ENCODE results near the gene SRSF3. TPM values are rescaled to one million over a fixed set of nuclear protein-coding genes. Genes with fewer than 3 reads are reported as not detected.
A peak's percentile ranks its signal among the peaks of the same experiment; 100 is the strongest.

Gene SRSF3
- total RNA-seq, 1 donor from 2014 or later = 216 TPM

DNA sequence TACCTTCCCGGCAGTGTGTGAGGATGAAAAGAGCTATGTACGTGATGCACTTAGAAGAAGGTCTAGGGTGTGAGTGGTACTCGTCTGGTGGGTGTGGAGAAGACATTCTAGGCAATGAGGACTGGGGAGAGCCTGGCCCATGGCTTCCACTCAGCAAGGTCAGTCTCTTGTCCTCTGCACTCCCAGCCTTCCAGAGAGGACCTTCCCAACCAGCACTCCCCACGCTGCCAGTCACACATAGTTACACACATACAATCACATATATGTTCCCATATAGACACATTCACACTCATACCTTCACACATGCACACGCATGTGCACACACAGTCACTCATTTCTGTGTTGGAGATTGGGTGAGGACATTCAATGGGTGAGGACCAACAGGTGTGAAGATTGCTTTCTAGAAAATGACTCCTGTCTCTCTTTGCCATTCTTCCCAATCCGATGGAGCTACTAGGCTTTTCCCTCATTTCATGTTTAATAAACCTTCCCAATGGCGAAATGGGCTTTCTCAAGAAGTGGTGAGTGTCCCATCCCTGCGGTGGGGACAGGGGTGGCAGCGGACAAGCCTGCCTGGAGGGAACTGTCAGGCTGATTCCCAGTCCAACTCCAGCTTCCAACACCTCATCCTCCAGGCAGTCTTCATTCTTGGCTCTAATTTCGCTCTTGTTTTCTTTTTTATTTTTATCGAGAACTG lies 30.4 kb downstream of the SRSF3 start:
- ATAC-seq = no peak

DNA sequence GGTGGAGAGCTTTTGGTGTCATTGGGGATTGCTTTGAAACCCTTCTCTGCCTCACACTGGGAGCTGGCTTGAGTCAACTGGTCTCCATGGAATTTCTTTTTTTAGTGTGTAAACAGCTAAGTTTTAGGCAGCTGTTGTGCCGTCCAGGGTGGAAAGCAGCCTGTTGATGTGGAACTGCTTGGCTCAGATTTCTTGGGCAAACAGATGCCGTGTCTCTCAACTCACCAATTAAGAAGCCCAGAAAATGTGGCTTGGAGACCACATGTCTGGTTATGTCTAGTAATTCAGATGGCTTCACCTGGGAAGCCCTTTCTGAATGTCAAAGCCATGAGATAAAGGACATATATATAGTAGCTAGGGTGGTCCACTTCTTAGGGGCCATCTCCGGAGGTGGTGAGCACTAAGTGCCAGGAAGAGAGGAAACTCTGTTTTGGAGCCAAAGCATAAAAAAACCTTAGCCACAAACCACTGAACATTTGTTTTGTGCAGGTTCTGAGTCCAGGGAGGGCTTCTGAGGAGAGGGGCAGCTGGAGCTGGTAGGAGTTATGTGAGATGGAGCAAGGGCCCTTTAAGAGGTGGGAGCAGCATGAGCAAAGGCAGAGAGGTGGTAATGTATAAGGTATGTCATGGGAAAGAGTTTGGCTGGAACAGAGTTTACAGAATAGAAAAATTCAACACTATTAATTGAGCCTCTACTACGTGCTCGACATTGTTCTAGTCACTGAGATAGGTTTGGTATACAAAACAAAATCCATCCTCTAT lies 31.2 kb downstream of the SRSF3 start:
- ATAC-seq = no peak

DNA sequence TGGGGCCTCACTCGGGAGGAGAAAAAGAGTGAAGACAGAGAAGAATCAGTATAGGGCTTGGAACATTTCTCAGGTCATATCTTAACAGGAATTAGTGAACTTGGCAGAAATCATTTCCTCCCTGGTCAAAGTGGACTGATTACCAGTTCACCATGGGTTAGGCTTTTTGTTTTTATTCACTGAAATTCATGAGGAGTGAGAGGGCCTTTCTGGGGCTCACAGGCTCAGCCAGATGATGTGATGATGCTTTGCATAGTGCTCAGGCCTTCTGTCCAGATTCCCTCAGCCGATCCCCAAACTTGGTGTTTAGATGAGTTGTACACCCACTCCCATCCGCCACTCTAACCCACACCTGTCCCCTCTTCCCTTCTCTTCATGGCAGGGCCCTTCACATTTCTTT lies 32.5 kb downstream of the SRSF3 start:
- ATAC-seq = no peak

DNA sequence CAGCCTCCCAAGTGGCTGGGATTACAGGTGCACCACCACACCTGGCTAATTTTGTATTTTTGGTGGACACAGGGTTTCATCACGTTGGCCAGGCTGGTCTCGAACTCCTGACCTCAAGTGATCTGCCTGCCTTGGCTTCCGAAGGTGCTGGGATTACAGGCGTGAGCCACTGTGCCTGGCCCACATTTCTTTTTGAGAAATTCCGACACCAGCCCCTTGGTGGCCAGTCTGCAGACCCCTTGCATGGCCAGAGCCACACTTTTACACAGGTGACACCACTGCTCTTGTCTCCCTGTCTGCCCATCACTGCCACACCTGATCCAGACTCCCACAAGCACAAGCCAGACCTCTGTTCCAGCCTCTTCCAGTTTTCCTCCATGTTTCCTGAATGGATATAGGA lies 33.0 kb downstream of the SRSF3 start:
- ATAC-seq = no peak

DNA sequence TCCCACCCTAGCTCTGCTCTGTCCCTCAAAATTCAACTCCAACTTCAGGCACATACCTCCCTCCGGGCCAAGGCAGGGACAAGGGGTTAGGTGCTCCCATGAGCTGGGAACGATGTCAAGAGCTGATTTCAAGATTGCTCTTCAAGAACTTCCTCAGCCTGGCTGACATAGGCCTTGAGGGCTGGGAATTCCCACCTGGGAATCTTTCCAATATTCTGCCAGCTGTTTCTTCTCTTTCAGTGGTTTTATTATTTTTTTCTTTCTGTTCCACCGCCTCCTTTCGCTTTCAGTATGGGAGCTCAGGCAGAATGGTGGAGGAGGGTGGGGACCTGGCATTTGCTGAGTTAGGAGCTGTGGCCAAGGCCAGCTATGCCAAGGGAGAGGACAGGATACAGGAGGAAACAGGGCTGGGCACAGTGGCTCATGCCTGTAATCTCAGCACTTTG lies 33.7 kb downstream of the SRSF3 start:
- peak; percentile 63 for ATAC-seq

DNA sequence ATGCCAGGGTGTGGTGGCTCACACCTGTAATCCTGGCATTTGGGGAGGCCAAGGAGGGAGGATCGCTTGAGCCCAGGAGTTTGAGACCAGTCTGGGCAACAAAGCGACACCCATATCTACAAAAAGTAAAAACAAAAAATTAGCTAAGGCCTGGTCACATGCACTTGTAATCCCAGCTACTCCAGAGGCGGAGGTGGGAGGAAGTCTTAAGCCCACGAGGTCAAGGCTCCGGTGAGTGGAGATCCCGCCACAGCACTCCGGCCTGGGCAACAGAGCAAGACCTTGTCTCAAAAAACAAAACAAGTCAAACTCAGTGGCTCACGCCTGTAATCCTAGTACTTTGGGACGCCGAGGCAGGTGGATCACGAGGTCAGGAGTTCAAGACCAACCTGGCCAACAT lies 35.6 kb downstream of the SRSF3 start:
- ATAC-seq = no peak

DNA sequence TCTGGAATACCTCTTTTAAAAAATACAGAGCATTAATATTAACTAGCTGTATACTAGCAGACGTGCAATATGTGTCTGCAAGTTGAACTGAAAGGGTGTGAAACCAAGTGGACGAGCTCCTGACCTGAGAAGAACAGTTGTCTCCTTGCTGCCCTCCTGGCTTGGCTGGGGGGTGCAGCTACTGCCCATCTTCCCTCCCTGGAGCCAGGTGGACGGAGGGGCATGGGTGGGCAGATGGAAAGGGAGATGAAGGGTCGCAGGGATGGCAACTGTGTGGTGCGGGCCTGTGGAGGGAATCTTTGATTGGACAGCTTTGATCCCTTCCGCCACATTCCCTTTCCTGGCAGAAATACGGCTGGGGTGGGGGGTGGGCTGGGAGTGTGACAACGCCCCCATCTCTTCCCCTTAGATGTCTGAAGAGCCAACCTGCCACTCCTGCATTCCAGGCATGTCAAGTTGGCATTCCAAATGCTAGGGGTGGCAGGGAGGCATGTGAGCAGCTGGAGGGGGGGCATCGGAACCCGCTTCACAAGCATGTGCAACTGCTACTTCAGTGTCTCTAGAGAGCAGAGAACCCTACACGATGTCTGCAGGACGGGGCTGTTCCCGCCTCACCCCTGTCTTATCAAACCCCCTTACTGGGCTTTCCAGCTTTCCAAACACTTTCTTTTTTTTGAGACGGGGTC lies 37.3 kb downstream of the SRSF3 start:
- no peak for ATAC-seq

DNA sequence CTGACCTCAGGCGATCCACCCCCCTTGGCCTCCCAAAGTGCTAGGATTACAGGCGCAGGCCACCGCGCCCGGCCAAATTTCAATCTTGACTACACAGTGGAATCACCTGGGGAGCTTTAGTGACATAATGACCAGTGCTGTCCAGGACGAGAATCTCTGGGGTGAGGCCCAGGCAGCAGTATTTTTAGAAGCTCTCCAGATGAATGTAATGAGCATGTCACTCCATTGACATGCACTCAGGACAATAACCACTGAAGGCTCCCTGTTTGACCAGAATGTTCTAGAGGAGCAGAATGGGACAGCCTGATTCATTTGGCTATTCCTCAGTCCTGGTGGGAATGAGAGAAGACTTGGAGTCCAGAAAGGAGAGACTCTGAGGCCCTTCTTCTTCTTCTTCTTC lies 39.2 kb downstream of the SRSF3 start:
- no peak for ATAC-seq

DNA sequence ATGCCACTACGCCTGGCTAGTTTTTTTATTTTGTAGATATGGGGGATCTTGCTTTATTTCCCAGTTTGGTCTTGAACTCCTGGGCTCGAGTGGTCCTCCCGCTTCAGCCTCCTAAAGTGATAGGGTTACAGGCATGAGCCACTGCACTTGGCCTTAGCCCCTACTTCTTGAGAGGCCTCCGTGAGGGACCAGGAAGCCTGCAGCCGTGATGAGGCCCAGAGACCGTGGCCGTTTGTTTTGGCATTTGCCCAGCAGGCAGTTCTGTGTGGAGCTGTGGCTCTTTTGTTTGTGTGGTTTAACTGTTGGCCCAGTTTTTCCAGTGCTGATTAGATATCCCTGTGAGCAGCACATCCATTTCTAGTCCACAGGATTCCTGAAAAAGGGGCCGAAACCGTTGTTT lies 39.8 kb downstream of the SRSF3 start:
- ATAC-seq = peak; percentile 20

DNA sequence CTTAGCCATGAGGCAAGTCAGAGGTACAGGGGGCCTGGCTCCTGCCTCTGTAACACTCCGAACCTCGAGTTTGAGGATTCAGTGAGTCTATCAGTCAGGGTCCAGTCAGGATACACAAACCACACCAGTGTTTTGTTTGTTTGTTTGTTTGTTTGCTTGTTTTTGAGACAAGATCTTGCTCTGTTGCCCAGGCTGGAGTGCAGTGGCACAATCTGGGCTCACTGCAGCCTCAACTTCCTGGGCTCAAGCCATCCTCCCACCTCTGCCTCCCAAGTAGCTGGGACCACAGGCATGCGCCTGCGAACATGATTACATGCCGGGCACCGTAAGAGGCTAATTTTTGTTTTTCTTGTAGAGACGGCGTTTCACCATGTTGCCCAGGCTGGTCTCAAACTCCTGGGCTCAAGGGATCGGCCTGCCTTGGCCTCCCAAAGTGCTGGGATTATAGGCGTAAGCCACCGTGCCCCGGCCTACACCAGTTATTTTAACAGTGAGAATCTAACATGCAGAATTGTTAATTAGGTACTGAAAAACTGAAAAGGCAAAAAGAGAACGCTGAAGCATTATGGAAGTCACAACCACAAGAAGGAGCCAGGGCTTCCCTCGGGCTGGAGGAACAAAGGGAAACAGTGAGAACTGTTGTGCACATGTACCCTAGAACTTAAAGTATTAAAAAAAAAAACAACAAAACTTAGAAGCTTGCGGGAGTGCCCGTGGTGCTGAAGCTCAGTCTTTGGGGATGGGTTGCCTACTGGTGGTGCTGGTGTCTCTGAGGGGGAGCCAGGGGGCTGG lies 40.4 kb downstream of the SRSF3 start:
- ATAC-seq = no peak

DNA sequence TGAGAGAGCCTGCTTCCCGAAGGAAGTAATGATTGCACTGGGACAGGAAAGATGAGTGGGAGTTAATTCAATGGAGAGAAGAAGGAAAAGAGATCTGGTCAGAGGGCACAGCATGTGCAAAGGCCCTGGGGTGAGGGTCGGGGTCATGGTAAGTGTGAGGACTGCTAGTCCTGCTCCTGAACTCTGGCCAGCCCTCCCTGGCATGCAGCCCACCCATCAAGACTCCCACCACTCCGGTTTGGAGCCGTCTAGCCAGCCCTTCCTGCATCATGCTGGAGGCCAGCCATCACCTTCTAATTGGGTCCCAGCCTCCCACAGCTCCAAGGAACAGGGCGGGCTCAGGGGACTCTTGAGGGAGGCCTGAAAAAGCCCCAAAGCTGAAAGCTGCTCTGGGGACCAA lies 42.1 kb downstream of the SRSF3 start:
- ATAC-seq = no peak

DNA sequence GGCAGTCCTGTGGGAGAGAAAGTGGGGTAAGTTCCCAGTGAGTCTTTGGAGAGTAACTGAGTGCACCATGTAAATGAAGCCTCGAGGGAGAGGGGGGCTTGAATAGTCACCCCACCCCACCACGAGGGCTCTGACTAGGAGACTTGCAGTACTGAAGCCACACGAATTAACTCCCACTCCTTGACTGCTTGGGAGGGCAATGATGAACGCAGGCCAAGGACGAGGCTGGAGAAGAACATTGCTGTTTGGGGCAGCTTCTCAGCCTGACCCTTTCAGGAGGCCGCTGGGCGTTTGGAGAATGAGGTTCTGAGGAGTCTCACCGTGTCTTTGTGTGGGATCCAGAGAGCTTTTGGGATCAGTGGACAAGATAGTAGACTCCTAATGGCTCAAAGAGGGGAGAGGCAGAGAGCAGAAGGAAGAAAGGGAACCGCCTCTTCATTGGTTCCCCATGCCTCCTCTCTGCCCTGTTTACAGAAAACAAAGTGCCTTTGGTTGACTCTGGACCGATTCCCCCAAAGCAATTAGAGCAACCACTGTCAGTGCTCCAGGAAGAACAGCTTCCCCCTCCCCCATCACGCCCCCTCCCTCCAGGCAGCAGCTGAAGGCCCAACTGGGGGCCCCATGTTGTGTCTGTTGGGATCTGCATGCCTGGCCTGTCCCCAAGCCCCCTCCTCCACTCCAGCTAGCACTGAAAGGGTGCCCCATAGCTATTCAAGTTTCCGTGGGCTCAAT lies 42.7 kb downstream of the SRSF3 start:
- no peak for ATAC-seq

DNA sequence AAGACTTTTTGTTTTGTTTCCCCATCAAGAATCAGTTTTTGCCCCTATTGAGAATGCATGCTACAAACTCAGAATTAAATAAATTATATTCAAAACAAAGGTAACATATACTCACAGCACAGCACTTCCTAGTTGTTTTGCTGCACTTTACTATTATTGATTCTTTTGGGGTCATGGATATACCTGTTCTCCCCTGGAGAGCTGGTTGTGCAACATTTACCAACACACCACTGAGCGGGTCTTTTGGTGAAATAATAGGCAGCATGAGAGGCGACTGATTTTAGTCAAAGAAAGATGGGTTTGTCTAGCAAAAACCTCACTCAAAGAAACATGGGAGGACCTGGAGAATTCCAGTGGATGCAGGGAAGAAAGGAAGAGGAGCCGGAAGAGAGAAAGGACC lies 44.4 kb downstream of the SRSF3 start:
- ATAC-seq = no peak

DNA sequence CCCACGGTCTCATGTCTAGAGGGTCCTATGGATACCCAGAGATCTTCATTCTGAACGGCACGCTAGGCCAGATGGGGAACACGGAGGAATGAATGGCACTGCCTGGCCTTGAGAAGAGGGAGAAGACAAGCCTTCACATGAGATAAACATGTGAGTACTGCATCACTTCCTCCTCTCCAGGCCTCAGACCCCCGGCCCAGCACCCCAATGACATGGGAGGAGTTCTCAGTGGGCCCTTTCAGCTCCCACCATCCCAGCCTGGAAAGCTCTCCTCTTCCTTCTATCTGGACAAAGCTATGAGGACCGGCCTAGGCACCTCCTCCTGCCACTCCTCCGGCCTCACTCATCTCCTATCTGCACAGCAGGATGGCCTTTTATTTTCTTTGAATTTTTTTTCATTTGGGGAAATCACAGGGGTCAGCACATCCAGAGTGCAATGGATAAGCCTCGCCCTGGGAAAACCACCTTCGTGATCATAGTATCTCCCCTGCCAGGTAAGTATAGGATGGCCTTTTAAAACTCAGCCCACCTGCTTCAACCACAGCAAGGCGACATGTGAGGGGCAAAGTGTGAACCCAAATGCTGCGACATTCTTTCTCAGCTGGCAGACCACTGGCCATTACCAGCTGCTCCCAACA lies 45.1 kb downstream of the SRSF3 start:
- ATAC-seq = no peak

DNA sequence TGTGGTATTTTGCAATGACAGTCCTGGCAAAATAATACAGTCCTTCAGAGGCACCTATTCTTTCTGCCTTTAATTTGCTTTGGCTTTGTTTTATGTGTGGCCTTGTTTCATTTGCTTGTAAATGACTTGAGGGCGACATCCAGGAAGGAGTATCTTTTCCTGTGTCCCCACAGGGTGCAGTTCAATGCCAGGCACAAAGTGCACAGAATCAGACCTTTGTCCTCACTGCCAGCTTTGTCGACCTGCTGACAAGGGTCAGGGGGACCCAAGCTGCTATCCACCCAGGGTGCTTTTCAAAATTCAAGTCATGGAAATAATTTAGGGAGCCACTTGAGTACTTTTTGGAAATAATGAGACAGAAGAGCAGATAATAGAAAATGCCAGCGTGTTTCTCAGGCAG lies 47.4 kb downstream of the SRSF3 start:
- no peak for ATAC-seq

DNA sequence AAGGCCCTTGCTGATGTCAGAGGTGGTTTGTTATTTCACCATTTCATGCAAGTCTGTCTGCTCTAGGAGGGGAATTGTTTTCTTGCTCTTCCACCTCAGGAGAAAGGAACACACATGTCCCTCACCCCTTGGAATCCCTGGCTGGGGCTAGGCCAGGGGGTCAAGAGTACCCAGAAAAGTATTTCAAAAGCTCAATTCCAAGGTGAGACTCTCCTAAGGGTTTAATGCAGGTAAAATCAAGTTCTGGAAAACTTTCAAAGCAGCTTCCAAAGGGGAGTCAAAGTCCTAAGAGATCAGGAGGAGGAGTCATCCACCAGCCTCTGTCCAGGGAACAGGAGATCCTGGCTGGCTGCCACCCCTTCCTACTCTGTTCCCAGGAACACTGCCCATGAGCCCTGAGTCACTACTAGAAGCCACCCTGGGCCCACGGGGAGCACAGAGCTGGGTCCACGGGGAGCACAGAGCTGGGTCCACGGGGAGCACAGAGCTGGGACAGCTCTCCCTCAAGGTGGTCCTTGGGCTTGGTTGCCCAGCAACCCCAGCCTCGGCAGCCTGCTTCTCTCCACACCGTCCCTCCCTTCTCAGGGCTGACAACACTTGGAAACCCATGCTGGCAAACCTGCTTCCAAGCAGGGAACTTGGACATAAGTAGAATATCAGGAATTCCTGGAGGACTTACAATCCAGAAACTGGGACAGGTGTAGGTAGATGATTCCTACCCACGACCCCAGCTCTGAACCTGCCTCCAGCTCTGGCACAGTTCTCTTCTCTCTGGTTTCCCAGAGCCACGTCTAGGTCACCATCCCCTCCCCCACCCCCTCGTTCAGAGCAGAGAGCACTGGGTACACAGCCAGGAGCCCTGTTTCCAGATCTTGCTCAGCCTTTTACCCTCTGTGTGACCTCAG lies 49.0 kb downstream of the SRSF3 start:
- peak; percentile 54 for ATAC-seq

DNA sequence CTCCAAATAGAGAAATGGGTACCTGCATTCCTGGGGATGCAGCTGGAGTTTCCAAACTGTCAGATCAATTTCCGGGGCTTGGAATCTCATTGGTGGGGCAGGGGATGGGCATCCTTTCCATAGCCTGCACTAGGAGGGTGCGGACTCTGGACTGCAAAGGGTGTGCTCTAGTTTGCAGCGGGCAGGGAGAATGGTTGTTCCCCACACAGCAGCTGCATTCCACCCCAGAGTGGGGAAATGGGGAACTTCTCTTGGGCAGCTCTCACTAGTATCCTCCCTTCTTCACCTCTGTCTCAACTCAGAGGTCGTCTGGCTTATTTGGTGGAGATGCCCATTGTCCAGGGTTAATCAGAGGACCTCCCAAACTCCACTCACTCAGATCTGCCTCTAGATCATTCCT lies 49.8 kb downstream of the SRSF3 start:
- ATAC-seq = peak; percentile 27

DNA sequence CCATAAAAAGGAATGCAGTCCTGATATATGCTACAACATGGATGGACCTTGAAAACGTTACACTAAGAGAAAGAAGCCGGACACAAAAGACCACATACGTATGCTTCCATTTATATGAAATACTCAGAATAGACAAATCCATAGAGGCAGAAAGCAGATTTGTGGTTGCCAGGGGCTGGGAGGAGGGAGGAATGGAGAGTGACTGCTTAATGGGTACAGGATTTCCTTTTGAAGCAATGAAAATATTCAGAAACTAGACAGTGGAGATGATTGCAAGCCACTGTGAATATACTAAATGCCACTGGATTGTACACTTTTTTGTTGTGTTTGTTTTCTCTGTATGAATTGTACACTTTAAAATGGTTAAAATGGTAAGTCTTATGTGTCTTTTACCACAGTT lies 54.9 kb downstream of the SRSF3 start:
- no peak for ATAC-seq

DNA sequence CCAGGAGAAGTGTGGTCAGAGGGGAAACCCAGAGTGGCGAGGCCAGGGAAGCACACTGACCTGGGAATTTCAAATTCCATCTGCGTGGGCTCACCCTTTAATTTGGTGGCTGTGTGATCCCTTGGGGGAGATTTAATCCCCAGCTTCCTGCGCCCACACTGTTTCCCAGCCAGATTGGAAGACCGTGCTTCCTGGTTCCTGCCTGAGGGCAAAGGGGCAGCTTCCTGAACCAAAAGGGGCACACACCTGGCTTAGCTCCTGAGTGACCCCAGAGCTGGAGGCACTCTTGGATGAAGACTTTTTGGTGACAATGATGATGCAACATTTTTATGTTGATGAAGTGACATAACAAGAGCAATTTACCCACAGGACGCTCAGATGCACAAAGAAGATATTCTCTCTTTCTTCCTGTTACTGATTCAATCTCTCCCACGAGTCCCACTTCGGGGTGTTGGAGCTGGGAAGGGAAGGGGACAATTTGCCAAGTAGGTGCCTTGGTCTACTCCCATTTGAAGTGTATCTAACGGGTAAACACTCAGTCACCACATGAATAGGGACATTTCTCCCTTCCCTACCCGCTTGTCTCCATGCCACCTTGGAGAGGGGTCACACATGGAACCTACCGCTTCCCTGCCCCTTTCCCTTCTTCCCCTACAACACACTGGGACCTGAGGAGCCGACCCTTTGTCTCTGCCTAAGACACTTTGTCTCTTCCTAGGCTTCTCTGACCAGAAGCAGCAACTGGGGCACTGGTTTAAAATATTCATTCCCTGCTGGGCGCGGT lies 55.7 kb downstream of the SRSF3 start:
- no peak for ATAC-seq

All from esophagus mucosa (tissue), 1 donor.